Left lung (tissue), 10 donors: Measurements from ENCODE around the gene CCNYL1. TPM values are rescaled to one million over a fixed set of nuclear protein-coding genes. Genes with fewer than 3 reads are reported as not detected.
"Not testable (repeated sequence)": the region's sequence is repeated elsewhere in the genome, so short reads cannot be mapped to it uniquely, and the experiment has no call there.

Experiments
- ATAC-seq: fragments of 200-7000 bp; cut with Tn5 transposase; one replicate; pipeline ENCODE4 v1.9.1; 2020; ENCODE audit warnings: moderate library complexity
- DNase-seq, 4 donors: peaks; one replicate each; pipeline ENCODE4 v3.0.0-alpha.2; 2013 to 2020
- H3K27ac ChIP-seq, 2 donors: fragments of 200-600 bp; sonication (generic) in 1 of 2; one replicate each; pipeline versions ENCODE4 v1.5.0 to v1.8.0; 2020 to 2021
- H3K27me3 ChIP-seq, 2 donors: fragments of 200-600 bp; sonication (generic) in 1 of 2; one replicate each; pipeline versions ENCODE4 v1.5.0 to v1.8.0; 2020 to 2021
- H3K36me3 ChIP-seq, 2 donors: fragments of 200-600 bp; sonication (generic) in 1 of 2; one replicate each; pipeline versions ENCODE4 v1.5.0 to v1.8.0; 2020 to 2021
- H3K4me1 ChIP-seq, 2 donors: fragments of 200-600 bp; one replicate each; pipeline ENCODE4 v1.8.0; 2021
- H3K4me3 ChIP-seq, 2 donors: fragments of 200-600 bp; sonication (generic) in 1 of 2; one replicate each; pipeline versions ENCODE4 v1.5.0 to v1.8.0; 2020 to 2021; ENCODE audit warnings: mild to moderate bottlenecking in 1 of 2
- H3K9me3 ChIP-seq, 2 donors: fragments of 200-600 bp; sonication (generic) in 1 of 2; one replicate each; pipeline versions ENCODE4 v1.5.0 to v1.8.0; 2020 to 2021
- intact Hi-C, 2 donors: fragments of 100-400 bp; cut with DNase I; formaldehyde crosslinking; loops; one replicate each; pipeline versions ENCODE4 v1.11.2 to v1.14.2; 2022
- polyA plus RNA-seq, 6 donors: library from polyadenylated mRNA; unstranded; fragments of 120-200 nt; gene quantifications; one replicate each; pipeline ENCODE4 v1.2.1, GENCODE V29; 2013; ENCODE audit not compliant: insufficient read length in 6 of 6
- total RNA-seq, 2 donors: library from RNA; stranded (reverse); fragmentation: NEBNext Ultra II Directional; extraction: Animal tissue kit (Norgen Biotek cat#: 25700); gene quantifications; one replicate each; pipeline ENCODE4 v1.2.1, GENCODE V29; 2021
- TF ChIP-seq, protein P1 (sequence below), 2 donors: fragments of 200-600 bp; sonication (generic) in 1 of 2; IDR thresholded peaks; one replicate each; pipeline versions ENCODE4 v1.5.0 to v1.8.0; 2021; ENCODE audit warnings: antibody characterized with exemption in 2 of 2
- donor health status: DM: no; HTN: yes; CAD: no.
- donor health status: DM: no; HTN: no; CAD: no.

Gene CCNYL1
- total and polyA plus RNA-seq, 8 donors = 18.8 to 33.2 (median 24.2) TPM

DNA sequence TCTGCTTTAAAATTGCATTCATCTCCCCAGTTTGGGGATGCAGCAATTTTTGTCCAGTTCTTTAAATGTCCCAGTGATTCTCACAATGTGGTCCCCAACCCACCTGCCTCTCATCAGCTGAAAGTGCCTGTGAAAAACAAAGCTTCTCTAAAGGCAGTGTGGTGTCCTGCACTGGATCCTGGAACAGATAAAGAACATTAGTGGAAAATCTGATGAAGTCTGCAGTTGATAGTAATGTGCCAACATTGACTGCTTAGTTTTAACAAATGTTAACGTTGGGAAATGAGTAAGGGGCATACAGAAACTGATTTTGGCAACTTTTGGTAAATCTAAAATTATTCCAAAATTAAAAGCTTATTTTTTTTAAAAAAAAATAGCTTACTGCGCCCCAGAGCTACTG is 49.0 kb downstream of the CCNYL1 start:
- ATAC-seq (no peak), DNase-seq (no peak)
- no peak overlapping the region for H3K27ac ChIP-seq
- peaks cover 0 to 41% of the 10 kb centered on the region in 2 donors for H3K36me3 ChIP-seq
- no peak overlapping the region for H3K4me3 ChIP-seq
- H3K9me3 ChIP-seq = no peaks in the 10 kb centered on the region
- intact Hi-C loops = loop anchor here in 1 of 2 donors (10.0 kb wide), 2 partner anchors 214 to 274 kb away; no protein-coding TSS in a partner anchor
- H3K27me3 ChIP-seq = no peaks in the 10 kb centered on the region
- H3K4me1 ChIP-seq = peaks cover 0 to 22% of the 10 kb centered on the region in 2 donors
- TF ChIP-seq, protein P1, sequence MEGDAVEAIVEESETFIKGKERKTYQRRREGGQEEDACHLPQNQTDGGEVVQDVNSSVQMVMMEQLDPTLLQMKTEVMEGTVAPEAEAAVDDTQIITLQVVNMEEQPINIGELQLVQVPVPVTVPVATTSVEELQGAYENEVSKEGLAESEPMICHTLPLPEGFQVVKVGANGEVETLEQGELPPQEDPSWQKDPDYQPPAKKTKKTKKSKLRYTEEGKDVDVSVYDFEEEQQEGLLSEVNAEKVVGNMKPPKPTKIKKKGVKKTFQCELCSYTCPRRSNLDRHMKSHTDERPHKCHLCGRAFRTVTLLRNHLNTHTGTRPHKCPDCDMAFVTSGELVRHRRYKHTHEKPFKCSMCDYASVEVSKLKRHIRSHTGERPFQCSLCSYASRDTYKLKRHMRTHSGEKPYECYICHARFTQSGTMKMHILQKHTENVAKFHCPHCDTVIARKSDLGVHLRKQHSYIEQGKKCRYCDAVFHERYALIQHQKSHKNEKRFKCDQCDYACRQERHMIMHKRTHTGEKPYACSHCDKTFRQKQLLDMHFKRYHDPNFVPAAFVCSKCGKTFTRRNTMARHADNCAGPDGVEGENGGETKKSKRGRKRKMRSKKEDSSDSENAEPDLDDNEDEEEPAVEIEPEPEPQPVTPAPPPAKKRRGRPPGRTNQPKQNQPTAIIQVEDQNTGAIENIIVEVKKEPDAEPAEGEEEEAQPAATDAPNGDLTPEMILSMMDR (IDR thresholded peaks at IDR 0.05) = no peak

DNA sequence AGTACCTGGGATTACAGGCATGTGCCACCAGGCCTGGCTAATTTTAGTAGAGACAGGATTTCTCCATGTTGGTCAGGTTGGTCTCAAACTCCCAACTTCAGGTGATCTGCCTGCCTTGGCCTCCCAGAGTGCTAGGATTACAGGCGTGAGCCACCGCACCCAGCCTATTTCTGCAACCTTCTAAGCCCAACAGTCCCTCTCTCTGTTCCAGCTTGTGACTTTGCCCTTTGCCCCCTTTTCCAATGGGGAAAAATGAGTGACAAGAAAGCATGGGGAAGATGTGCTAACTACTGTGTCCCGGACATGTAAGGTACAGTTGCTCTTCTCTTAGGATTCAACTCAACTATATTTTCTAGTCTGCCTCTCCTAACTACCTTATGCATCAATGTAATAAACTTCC is 50.0 kb downstream of the CCNYL1 start:
- peaks cover 0 to 25% of the 10 kb centered on the region in 2 donors for H3K4me1 ChIP-seq
- peaks cover 0 to 42% of the 10 kb centered on the region in 2 donors for H3K36me3 ChIP-seq
- H3K4me3 ChIP-seq, ATAC-seq, DNase-seq, H3K27me3 ChIP-seq, H3K27ac ChIP-seq, H3K9me3 ChIP-seq: not testable (repeated sequence)
- intact Hi-C loops = loop anchor here in 1 of 2 donors (10.0 kb wide), 2 partner anchors 213 to 273 kb away; no protein-coding TSS in a partner anchor

DNA sequence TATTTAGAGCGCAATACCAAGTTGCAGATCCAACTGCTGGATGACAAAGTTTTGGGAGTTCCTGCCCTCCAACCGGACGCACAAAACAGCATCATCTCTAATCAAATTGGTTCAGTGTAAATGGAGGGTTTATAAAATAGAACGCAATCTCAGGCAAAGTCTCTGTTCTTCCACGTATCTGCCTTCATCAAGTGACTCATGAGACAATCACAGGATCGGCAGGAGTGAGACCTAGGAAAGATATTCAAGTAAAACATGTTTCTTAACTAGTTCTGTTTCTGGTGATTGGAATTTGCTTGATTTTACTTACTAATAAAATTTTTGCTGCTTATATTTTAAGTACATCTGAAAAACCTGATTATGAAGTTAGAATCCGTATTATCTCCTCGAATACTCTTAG is 50.7 kb downstream of the CCNYL1 start:
- Histone ChIP-seq H3K36me3 (peaks cover 0 to 49% of the 10 kb centered on the region in 2 donors), H3K4me1 (peaks cover 0 to 32% of the 10 kb centered on the region in 2 donors), H3K9me3 (no peaks in the 10 kb centered on the region), H3K4me3 (no peak overlapping the region), H3K27me3 (no peaks in the 10 kb centered on the region), H3K27ac (no peak overlapping the region)
- TF ChIP-seq, protein P1 (IDR thresholded peaks at IDR 0.05) = no peak
- no peak for ATAC-seq
- DNase-seq = no peak
- intact Hi-C loops = loop anchor here in 1 of 2 donors (10.0 kb wide), 2 partner anchors 213 to 273 kb away; no protein-coding TSS in a partner anchor

DNA sequence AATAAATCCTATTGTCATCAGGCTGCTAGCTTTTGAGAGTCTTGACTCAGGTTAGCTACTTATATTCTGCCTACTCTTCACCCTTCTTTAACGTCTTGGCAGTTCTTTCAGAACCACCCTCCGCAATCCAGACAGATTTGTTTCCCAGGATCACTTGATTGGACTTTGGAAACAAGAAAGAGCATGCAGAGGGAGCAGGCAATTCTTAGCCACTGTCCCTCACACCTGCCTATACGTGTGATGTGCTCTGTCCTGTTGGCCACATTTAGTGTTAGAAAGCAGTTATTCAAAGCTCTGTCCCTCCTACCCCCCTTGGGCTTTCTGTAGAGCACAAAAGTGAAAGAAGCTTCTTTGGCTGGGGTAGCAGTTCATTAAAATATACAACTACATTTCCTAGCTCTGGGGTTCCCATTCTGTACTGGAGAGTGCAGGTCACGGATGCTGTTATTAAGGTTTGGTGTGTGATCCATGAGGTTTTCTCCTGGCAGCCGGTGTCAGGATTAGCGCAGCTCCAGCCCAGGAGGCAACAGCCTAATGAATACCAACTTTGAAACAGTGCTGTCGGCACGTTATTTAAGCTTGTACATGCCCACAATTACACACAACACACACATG is 52.0 kb downstream of the CCNYL1 start:
- TF ChIP-seq, protein P1 (IDR thresholded peaks at IDR 0.05) = no peak
- no peak overlapping the region for H3K27ac ChIP-seq
- DNase-seq (no peak), ATAC-seq (no peak)
- H3K4me3 ChIP-seq = no peak overlapping the region
- peaks cover 0 to 57% of the 10 kb centered on the region in 2 donors for H3K36me3 ChIP-seq
- peaks cover 0 to 5% of the 10 kb centered on the region in 2 donors for H3K27me3 ChIP-seq
- H3K9me3 ChIP-seq = no peaks in the 10 kb centered on the region
- H3K4me1 ChIP-seq = peaks cover 0 to 44% of the 10 kb centered on the region in 2 donors
- intact Hi-C loops = loop anchor here in 1 of 2 donors (10.0 kb wide), 2 partner anchors 211 to 271 kb away; no protein-coding TSS in a partner anchor

DNA sequence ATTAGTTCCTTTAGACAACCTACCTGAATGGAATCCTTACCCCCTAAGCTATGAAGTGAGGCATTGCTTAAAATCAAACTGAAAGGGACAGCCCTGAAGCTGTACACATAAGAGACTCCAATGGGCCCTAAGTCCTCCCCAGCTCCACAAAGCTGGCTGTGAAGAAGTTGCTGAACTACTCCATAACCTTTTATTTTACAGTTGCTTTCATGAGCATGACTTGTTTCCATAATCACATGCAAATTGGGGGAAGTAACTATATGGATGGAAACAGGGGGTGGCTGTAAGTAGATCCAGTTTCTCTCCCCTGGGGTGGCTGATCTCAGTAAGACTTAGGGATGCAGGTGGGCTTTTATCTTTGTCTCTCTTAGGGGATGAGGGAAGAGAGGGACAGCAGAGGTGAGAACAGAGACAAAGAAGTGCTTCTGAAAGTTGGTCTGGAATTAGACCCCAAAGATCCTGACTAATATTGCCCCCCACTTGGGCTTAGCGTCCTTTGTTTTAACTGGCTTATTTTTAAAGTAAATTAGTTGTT is 52.7 kb downstream of the CCNYL1 start:
- Histone ChIP-seq H3K4me1 (peaks cover 0 to 50% of the 10 kb centered on the region in 2 donors), H3K36me3 (peaks cover 0 to 57% of the 10 kb centered on the region in 2 donors), H3K4me3 (no peak overlapping the region), H3K27ac (no peak overlapping the region), H3K9me3 (no peaks in the 10 kb centered on the region), H3K27me3 (peaks cover 0 to 10% of the 10 kb centered on the region in 2 donors)
- DNase-seq = no peak
- TF ChIP-seq, protein P1 (IDR thresholded peaks at IDR 0.05) = no peak
- ATAC-seq = no peak
- intact Hi-C loops = loop anchor here in 1 of 2 donors (10.0 kb wide), 2 partner anchors 211 to 271 kb away; no protein-coding TSS in a partner anchor
